Stimulated activated CD8-positive, alpha-beta memory T cell treated with anti-CD3 and anti-CD28 coated beads, Interleukin-7, amount 100 ng/mL, for 1 hour (primary cell): ENCODE results near the gene CARM1.

Experiments
- DNase-seq, 2 donors: peaks; one replicate each; pipeline ENCODE4 v3.0.0-alpha.2; 2020; ENCODE audit warnings: low read depth in 2 of 2

CARM1 gene

GRCh38 chr19:10907925-10908324, 36.6 kb downstream of the CARM1 start:
- DNase-seq: no peak

GRCh38 chr19:10908380-10908960, 37.1 kb downstream of the CARM1 start:
- DNase-seq: no peak

- no peak for DNase-seq
These were observed 40.4 kb downstream of the CARM1 start for GRCh38 chr19:10911579-10912363.

GRCh38 chr19:10912619-10913018, 41.3 kb downstream of the CARM1 start:
- DNase-seq: no peak

- DNase-seq: no peak
These were observed 42.5 kb downstream of the CARM1 start for GRCh38 chr19:10913716-10914340.

- no peak for DNase-seq
These were observed 44.1 kb downstream of the CARM1 start for GRCh38 chr19:10915130-10916091.

GRCh38 chr19:10916602-10917001, 45.2 kb downstream of the CARM1 start:
- no peak for DNase-seq

GRCh38 chr19:10918359-10918758, 47.0 kb downstream of the CARM1 start:
- no peak for DNase-seq

- no peak for DNase-seq
These were observed 48.3 kb downstream of the CARM1 start for GRCh38 chr19:10919352-10920287.

GRCh38 chr19:10920288-10920655, 48.9 kb downstream of the CARM1 start:
- no peak for DNase-seq

- DNase-seq: no peak
These were observed 49.4 kb downstream of the CARM1 start for GRCh38 chr19:10920781-10921180.

- no peak for DNase-seq
These were observed 50.0 kb downstream of the CARM1 start for GRCh38 chr19:10921199-10921909.

GRCh38 chr19:10921910-10922637, 50.7 kb downstream of the CARM1 start:
- no peak for DNase-seq

- DNase-seq: no peak
These were observed 51.3 kb downstream of the CARM1 start for GRCh38 chr19:10922638-10923014.

- DNase-seq: no peak
These were observed 52.1 kb downstream of the CARM1 start for GRCh38 chr19:10923260-10924112.

GRCh38 chr19:10924597-10924996, 53.2 kb downstream of the CARM1 start:
- DNase-seq: no peak

- no peak for DNase-seq
These were observed 56.6 kb downstream of the CARM1 start for GRCh38 chr19:10927730-10928562.
